D721Med (cell line): ENCODE results near the gene TBC1D4.
A peak's percentile ranks its signal among the peaks of the same experiment; 100 is the strongest.

Experiments used
- DNase-seq: peaks from one replicate; pipeline ENCODE4 v3.0.0; 2011; ENCODE audit warnings: low spot score; ENCODE audit not compliant: insufficient read length
- FAIRE-seq: peaks from 2 replicates; lab custom pipeline; 2011; peaks lifted over from hg19 to GRCh38; lab: Jason Lieb, UNC
- CTCF ChIP-seq: IDR thresholded peaks from 2 replicates; pipeline ENCODE4 v1.5.1; 2012; ENCODE audit warnings: mild to moderate bottlenecking, control low read depth; ENCODE audit not compliant: insufficient read depth; ENCODE audit errors: missing control alignments

The TBC1D4 gene

GRCh38 chr13:75425216-75426009 is 56.6 kb downstream of the TBC1D4 start:
- FAIRE-seq (peak; percentile 58), DNase-seq (no peak)
- no peak for TF ChIP-seq CTCF

- DNase-seq (no peak), FAIRE-seq (no peak)
- no peak for TF ChIP-seq CTCF
Observed at GRCh38 chr13:75423946-75424345, 58.0 kb downstream of the TBC1D4 start.

GRCh38 chr13:75422028-75422427 is 59.9 kb downstream of the TBC1D4 start:
- FAIRE-seq = no peak
- no peak for DNase-seq
- no peak for TF ChIP-seq CTCF

- no peak for TF ChIP-seq CTCF
- DNase-seq (no peak), FAIRE-seq (no peak)
Observed at GRCh38 chr13:75421133-75421532, 60.8 kb downstream of the TBC1D4 start.

- no peak for DNase-seq
- FAIRE-seq = no peak
- TF ChIP-seq CTCF = no peak
Observed at GRCh38 chr13:75419656-75420055, 62.3 kb downstream of the TBC1D4 start.

- no peak for TF ChIP-seq CTCF
- FAIRE-seq = no peak
- DNase-seq = no peak
Observed at GRCh38 chr13:75418997-75419396, 63.0 kb downstream of the TBC1D4 start.

- no peak for DNase-seq
- FAIRE-seq = no peak
- no peak for TF ChIP-seq CTCF
Observed at GRCh38 chr13:75418186-75418843, 63.7 kb downstream of the TBC1D4 start.
